ENCODE data around the gene SH3BP5L. TPM values are rescaled to one million over a fixed set of nuclear protein-coding genes. Genes with fewer than 3 reads are reported as not detected.

SH3BP5L gene
- total RNA-seq, 4 donors from 2014 or later: 7.2 to 18.8 (median 13.1) TPM

GRCh38 chr1:248812736-248813425, 12.8 kb downstream of the SH3BP5L start:
- no peak for TF ChIP-seq CTCF (IDR thresholded peaks at IDR 0.05; ENCODE audit: low read depth)

- no peak for TF ChIP-seq CTCF (IDR thresholded peaks at IDR 0.05; ENCODE audit: low read depth)
Measured at GRCh38 chr1:248811514-248812490, 13.9 kb downstream of the SH3BP5L start.

- TF ChIP-seq CTCF (IDR thresholded peaks at IDR 0.05; ENCODE audit: low read depth): no peak
Measured at GRCh38 chr1:248810727-248811513, 14.8 kb downstream of the SH3BP5L start.

- no peak for TF ChIP-seq CTCF (IDR thresholded peaks at IDR 0.05; ENCODE audit: low read depth)
Measured at GRCh38 chr1:248810000-248810726, 15.6 kb downstream of the SH3BP5L start.

- no peak for TF ChIP-seq CTCF (IDR thresholded peaks at IDR 0.05; ENCODE audit: low read depth)
Measured at GRCh38 chr1:248808876-248809275, 16.8 kb downstream of the SH3BP5L start.

GRCh38 chr1:248807067-248807737, 18.5 kb downstream of the SH3BP5L start:
- TF ChIP-seq CTCF (IDR thresholded peaks at IDR 0.05; ENCODE audit: low read depth): no peak
